ENCODE data around the gene SRPX2. TPM values are rescaled to one million over a fixed set of nuclear protein-coding genes. Genes with fewer than 3 reads are reported as not detected.

The SRPX2 gene
- total RNA-seq, 4 donors from 2014 or later: 8.1 to 66.8 (median 11.2) TPM

GRCh38 chrX:100650841-100651240 is 6.8 kb downstream of the SRPX2 start:
- Histone ChIP-seq H3K4me3 (no peak overlapping the region), H3K36me3 (no peaks in the 10 kb centered on the region), H3K9me3 (no peaks in the 10 kb centered on the region), H3K27me3 (no peaks in the 10 kb centered on the region), H3K4me1 (peaks cover 0 to 9% (median 0%) of the 10 kb centered on the region in 4 donors), H3K27ac (peak overlapping the region in 3 of 4 donors; percentile 69 to 85 (median 77))
- no peak for DNase-seq
- no peak for TF ChIP-seq CTCF (IDR thresholded peaks at IDR 0.05)
- no peak for TF ChIP-seq POLR2A (IDR thresholded peaks at IDR 0.05)

- DNase-seq: no peak
- Histone ChIP-seq H3K4me3 (no peak overlapping the region), H3K4me1 (peaks cover 0 to 9% (median 0%) of the 10 kb centered on the region in 4 donors), H3K36me3 (no peaks in the 10 kb centered on the region), H3K27ac (no peak overlapping the region), H3K27me3 (no peaks in the 10 kb centered on the region), H3K9me3 (no peaks in the 10 kb centered on the region)
- no peak for TF ChIP-seq POLR2A (IDR thresholded peaks at IDR 0.05)
- no peak for TF ChIP-seq CTCF (IDR thresholded peaks at IDR 0.05)
These were observed 8.3 kb downstream of the SRPX2 start for GRCh38 chrX:100652266-100652665.

GRCh38 chrX:100654261-100654660 is 10.3 kb downstream of the SRPX2 start:
- TF ChIP-seq CTCF (IDR thresholded peaks at IDR 0.05): peak in 3 of 6 experiments; percentile 33 to 46 (median 36)
- TF ChIP-seq POLR2A (IDR thresholded peaks at IDR 0.05): no peak
- peak in 1 of 3 donors; percentile 50 for DNase-seq
- Histone ChIP-seq H3K4me3 (no peak overlapping the region), H3K36me3 (no peaks in the 10 kb centered on the region), H3K4me1 (peaks cover 0 to 8% (median under 1%) of the 10 kb centered on the region in 4 donors), H3K27ac (no peak overlapping the region), H3K9me3 (no peaks in the 10 kb centered on the region), H3K27me3 (no peaks in the 10 kb centered on the region)

GRCh38 chrX:100658941-100659381 is 15.0 kb downstream of the SRPX2 start:
- Histone ChIP-seq H3K36me3 (no peaks in the 10 kb centered on the region), H3K9me3 (no peaks in the 10 kb centered on the region), H3K27me3 (no peaks in the 10 kb centered on the region), H3K4me3 (no peak overlapping the region), H3K27ac (peak overlapping the region in 2 of 4 donors; percentile 70 to 79), H3K4me1 (peaks cover 0 to 8% (median 1%) of the 10 kb centered on the region in 4 donors)
- TF ChIP-seq CTCF (IDR thresholded peaks at IDR 0.05) (no peak), POLR2A (IDR thresholded peaks at IDR 0.05) (no peak)
- DNase-seq: no peak

GRCh38 chrX:100659431-100660137 is 15.6 kb downstream of the SRPX2 start:
- H3K9me3 ChIP-seq: no peaks in the 10 kb centered on the region
- H3K36me3 ChIP-seq: no peaks in the 10 kb centered on the region
- no peak for TF ChIP-seq POLR2A (IDR thresholded peaks at IDR 0.05)
- DNase-seq: peak in 1 of 3 donors; percentile 52
- H3K4me3 ChIP-seq: no peak overlapping the region
- H3K4me1 ChIP-seq: peaks cover 0 to 8% (median 1%) of the 10 kb centered on the region in 4 donors
- no peaks in the 10 kb centered on the region for H3K27me3 ChIP-seq
- peak overlapping the region in 2 of 4 donors; percentile 70 to 79 for H3K27ac ChIP-seq

- no peaks in the 10 kb centered on the region for H3K9me3 ChIP-seq
- peaks cover 0 to 8% (median 1%) of the 10 kb centered on the region in 4 donors for H3K4me1 ChIP-seq
- no peak overlapping the region for H3K27ac ChIP-seq
- H3K4me3 ChIP-seq: no peak overlapping the region
- TF ChIP-seq POLR2A (IDR thresholded peaks at IDR 0.05) (no peak), CTCF (IDR thresholded peaks at IDR 0.05) (no peak)
- no peaks in the 10 kb centered on the region for H3K36me3 ChIP-seq
- H3K27me3 ChIP-seq: no peaks in the 10 kb centered on the region
- no peak for DNase-seq
These were observed 18.2 kb downstream of the SRPX2 start for GRCh38 chrX:100662170-100662569.

Measured in Peyer's patch (tissue), 4 donors.